GM10847 (cell line): ENCODE data around the gene LRRC59.
A peak's percentile ranks its signal among the peaks of the same experiment; 100 is the strongest.

ENCODE experiments used
- POLR2A ChIP-seq: IDR thresholded peaks from 2 replicates; pipeline ENCODE4 v1.6.1; 2011; ENCODE audit not compliant: insufficient read length; ENCODE audit errors: extremely low read depth

LRRC59 gene

DNA sequence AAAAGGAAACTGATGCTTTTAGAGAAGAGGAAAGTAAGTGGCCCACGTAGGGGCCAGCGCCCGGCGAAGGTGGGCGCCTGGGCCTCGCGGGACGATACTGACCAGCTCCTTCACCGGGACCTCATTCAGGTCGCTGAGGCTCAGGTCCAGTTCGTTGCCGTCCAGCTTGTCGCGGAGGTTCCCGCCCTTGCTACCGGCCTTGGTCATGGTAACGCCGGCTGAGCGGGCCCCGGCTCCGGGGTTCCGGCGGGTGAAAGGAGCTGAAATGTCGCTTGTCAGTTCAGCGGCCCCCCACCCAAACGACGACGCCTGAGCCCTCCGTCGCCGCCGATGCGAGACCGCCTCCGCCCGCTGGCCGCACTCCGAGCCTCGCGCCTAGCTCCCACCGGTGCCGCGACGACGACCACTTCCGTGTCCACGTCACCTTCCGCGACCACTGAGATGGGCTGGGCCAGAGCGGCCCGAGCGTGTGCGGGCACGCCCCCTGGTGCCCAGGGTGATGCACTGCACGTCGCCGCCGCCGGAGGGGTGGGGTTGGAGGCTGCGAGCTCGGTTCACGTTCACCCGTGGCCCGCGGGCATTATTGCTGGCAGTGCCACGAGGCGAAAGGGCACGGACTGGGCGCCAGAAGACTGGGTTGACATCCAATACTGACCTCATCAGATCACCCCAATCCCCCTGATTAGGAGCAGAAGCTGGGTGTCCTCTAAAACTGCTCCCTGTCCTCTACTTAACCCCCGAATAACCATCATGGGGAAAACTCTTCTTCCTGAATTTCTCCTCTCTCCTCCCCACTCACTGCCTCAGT, at the start of gene LRRC59:
Gene LRRC59 (minus strand): TSS at position 413 of the 808 bp plus-strand sequence. CDS start 206 bp downstream, at position 207.
- TF ChIP-seq POLR2A = peak; percentile 89

DNA sequence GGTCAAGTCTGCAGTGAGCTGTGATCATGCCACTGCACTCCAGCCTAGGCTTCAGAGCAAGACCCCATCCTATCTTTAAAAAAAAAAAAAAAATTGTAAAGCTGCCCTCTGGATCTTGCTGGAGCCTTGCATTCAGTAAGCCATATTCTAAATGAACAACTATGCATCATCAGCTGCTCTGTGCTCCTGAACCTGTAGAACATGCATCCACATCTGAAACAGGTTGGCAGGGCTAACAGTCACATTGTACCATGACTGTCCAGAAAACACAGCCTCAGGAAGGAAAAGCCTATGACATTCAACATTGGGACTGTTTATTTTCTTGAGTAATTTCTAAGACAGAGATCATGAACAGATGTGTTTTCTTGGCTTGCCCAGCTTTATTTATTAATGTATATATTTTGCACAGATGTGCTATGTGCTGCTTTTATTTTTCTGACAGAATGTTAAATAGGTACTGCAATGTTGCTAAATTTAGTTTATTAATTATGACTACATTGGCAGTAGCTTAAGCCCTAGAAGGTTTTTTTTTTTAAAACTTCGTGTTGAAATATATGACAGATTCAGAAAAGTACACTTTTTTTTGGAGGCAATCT, 48.5 kb upstream of the LRRC59 start:
- no peak for TF ChIP-seq POLR2A

DNA sequence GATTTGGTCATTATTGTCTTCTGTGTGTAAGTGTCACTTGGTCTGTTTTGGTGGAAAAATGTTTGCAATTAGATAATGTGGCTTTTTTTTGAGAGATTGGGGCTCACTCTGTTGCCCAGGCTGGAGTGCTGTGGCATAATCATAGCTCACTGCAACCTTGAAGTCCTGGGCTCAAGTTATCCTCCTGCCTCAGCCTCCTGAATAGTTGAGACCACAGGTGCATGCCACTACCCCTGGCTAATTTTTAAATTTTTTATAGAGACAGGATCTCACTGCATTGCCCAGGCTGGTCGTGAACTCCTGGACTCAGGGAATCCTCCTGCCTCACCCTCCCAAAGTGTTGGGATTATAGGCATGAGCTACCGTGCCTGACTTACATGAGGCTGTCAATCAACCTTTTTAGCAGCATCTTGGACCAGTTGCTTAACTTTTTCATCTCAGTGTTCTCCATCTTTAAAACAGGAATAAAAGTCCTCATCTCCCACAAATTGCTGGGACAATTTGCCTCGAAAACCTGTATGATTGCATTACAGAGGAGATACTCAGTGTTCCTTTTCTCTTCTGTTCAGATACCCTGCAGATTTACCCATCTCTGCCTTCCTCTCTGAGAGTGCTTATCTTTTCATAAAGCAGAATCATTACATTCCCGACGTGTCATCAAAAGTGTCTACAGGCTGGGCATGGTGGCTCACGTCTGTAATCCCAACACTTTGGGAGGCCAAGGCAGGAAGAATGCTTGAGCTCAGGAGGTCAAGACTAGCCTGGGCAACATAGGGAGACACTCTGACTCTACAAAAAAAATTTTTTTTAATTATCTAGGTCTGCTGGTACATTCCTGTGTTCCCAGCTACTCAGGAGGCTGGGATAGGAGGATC, 47.8 kb upstream of the LRRC59 start:
- TF ChIP-seq POLR2A = no peak

DNA sequence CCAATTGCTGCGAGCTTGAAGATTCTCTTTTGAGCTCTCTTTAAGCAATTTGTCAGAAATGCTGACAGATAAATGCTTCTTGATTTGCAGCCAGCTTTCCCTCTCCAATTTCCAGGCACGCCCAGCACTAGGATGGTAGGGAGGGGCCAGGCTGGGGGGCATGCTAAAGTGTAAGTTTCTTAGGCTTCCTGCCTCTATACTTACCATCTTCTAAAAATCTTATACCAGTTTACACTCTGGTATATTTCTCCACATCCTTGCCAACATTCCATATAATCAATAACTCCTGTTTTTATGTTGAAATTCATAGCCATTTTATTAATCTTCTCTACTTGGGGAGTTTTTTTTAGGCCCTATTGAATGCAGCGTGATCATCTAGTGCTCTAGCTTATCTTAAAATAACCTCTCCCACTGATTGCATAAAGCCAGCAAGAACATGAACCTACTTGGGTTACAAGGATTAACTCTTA, 46.2 kb upstream of the LRRC59 start:
- TF ChIP-seq POLR2A = no peak

DNA sequence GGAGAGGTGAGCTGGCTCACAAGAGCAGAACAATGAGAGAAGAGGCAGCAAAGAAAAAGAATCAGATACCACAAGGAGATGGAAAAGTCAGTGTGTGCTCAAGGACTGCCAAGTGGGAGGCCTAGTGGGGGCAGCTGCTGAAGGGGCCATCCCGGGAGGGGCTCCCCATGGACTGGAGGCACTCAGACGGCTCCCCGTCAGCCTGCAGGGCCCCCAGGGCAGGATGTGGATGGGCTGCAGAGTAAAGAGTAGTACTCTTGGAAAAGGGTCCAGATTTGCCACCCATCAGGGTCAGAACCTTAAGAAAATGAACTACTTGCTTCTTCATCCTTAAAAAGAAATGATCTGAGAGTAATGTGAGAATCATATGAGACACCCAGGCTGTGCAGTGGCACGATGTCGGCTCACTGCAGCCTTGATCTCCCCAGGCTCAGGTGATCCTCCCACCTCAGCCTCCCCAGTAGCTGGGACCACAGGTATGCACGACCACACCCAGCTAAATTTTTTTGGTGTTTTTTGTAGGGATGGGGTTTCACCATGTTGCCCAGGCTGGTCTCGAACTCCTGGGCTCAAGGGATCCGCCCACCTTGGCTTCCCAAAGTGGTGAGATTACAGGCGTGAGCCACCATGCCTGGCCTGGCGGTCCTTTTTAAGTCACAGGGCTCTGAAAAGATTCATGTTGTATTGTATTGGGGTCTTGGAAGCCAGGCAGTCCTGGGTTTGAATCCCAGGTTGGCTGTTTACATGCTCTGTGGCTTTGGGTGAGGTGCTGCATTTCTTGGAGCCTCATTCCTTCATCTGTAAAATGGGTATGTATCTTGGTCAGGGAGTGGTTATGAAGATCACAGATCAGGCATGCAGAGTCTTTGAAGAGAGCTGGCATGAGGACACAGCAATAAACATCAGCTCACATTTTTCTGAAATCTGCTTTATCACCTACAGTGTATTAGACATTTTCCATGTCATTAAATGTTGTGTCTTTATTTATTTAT, 43.8 kb upstream of the LRRC59 start:
- TF ChIP-seq POLR2A = no peak

DNA sequence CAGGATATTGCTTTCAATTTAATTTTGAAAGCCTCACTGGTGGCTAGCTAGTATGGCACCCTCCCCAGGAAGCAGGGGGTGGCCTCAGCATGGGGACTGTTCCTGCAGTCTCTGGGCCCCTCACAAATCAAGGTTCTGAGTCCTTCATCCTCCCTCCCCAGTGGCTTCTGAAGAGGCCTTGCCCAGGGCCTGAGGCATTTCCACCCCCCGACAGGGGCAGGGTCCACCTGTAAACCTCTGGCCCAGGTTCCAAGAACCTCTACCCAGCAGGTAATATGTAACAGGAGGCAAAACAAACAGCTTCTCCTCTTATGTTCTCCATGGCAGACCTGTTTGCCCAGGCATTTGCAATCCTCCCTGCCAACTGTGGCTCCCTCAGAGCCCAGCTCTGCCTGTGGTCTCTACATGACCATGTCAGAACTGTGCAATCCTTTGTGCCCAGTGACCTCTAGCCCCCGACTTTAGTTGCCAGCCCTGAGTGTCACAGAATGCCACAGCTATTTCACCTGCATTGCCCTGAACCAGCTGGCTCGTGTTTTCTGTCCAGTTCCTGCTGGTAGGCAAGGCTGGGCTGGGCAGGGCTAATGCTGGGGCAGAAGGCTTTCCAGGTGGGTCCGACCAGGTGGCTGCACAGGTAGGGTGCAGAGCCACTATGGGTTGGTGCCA, 43.0 kb upstream of the LRRC59 start:
- no peak for TF ChIP-seq POLR2A

DNA sequence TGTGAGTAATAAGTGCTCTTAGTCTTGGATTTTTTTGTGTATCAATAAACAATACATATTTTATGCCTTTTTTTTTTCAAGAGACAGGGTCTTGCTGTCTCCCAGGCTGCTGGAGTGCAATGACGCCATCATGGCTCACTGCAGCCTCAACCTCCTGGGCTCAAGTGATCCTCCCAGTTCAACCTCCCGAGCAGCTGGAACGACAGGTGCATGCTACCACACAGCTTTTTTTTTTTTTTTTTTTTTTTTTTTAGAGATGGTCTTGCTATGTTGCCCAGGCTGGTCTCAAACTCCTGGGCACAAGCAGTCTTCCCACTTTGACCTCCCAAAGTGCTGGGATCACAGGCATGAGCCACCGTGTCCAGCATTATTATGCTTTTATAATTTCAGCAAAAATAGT, 41.7 kb upstream of the LRRC59 start:
- no peak for TF ChIP-seq POLR2A

DNA sequence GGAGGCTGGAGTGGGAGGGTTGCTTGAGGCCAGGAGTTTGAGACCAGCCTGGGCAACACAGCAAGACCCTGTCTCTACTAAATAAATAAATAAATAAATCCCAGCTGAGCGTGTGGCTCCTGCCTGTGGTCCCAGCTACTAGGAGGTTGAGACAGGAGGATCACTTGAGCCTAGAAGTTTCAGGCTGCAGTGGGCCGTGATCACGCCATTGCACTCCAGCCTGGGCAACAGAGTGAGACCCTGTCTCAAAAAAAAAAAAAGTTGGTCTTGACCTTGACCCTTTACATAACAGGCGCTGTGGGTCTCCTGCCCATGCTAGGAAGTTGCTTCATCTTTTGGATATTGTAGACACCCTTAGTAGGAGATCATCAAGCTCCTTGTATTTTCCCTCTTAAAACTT, 40.1 kb upstream of the LRRC59 start:
- no peak for TF ChIP-seq POLR2A

DNA sequence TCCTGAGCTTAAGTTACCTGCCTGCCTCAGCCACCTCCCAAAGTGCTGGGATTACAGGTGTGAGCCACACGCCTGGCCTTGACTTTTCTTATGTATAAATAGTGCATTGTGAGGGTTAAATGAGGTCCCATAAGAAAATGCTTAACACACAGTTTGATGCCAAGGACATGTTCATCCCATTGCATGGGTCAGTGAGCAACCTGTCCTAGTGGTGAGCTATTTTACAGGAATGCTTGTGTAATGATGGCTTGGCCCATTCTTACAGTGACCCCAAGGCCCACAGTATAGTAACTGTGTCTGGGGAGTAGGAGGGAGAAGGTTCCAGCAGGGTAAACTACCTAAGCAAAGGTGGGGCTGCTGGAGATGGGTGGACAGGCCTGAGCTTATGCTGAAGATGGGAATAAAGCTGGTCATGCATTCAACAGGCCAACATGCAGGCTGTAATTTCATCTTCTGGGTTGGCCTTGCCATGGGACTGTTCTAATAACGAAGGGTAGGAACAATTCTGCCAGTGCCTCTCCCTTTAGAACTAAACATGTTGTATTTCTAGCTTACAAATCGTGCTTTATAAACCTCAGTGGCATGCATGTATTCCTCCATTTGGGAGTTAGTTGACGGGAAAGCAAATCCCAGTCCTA, 34.9 kb upstream of the LRRC59 start:
- no peak for TF ChIP-seq POLR2A

DNA sequence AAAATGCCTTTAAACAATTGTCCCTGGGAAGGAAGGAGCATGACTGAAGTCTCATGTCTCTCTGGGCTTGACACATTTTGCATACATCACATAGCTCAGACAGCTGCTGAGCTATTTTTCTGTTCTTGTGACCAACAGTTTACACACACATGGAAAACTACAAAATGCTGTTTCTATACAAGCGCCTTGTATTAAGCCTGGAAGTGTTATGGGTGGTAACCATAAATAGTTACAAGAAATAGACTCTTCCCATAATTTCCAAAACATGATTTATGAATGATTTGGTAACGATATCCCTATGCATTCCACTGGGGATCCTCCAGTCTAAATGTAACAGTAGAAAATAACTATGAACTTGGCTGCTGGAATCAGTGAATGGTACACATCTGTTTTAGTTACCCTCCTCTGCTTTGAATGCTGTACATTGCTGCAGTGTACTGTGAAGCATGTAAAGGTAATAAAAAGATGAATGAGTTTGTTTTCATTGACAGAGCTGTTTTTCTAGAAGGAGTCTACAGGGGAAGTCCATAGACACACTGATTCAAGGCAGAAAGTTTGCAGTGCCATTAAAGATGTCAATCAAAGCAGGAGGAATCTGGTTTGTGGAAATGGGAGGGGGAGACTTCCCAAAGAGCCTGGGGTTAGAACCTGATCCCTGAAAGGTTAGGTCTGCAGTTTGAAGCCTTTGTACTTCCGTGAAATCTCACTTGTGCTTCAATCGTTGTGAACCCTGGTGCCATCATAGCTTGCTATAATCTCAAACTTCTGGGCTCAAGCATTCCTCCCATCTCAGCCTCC, 33.7 kb upstream of the LRRC59 start:
- no peak for TF ChIP-seq POLR2A

DNA sequence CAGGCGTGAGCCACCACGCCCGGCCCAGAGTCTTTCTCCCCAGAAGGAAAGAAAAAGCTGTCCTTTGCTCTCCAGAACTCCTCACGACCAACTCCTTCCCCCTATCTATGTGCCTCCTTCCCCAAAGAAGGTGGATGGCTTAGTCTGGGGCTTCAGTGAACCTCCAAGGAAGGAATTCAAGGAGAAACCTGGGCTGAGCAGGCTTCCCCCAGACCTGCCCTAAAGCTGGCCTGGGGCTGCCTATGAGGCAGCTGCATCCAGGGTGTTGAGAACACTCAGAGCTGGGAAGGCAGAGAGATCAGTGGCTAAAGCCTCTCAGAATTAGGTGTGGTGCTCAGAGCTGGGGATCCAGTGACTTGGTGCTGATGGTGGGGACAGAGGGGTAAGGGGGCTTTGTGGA, 32.5 kb upstream of the LRRC59 start:
- TF ChIP-seq POLR2A = no peak

DNA sequence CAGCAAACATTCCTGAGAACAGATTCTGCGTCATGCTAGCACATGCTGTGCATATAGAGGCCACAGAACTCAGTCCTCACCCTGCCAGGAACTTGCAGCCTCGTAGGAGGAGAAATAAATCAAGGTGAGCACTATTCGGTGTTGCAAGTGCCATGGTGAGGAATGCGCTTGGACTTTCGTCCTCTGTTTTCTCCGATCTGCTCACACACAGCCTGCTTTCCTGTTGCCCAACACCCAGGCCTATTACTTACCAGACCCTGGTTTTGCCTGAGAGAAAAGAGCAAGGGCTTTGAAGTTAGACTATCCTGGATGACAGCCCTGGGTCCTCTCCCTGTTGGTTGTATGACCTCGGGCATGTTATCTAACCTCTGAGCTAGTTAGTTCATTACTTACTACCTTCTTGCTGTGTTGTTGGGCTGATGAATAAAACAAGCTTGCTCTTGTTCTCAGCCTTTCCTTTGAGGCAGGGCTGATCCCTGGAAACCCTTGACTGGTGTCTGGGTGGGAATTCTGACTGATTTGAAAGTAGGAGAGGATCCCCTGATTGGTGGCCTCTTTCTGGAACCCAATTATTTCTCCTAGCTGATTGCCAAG, 31.6 kb upstream of the LRRC59 start:
- no peak for TF ChIP-seq POLR2A
